ENCODE results near the gene MALT1. TPM values are rescaled to one million over a fixed set of nuclear protein-coding genes. Genes with fewer than 3 reads are reported as not detected.
"Not testable (repeated sequence)": the region's sequence is repeated elsewhere in the genome, so short reads cannot be mapped to it uniquely, and the experiment has no call there.

MALT1 gene
- total and polyA plus RNA-seq, 8 donors: 3.2 to 12.9 (median 7.1) TPM

DNA sequence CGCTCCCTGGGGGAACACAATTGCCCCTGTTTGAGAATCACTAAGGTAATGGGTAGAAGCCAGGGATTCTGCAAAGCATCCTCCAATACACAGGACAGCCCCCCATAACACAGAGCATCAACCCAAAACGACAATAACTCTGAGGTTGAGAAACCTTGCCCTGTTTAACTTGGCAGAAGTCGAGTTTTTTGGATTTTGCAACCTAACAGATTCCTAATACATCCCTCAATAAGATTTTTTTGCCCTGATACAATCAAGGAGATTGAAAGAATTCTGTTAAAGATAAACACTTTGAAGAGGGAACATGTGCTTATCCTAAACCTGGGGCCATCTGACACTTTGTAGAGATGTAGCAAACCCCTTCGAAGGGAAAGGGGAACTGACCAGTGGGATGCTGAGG, 100.9 kb downstream of the MALT1 start:
- Histone ChIP-seq H3K4me1 (peaks cover 0 to 2% (median 0%) of the 10 kb centered on the region in 3 donors), H3K4me3 (no peak overlapping the region), H3K27me3 (no peaks in the 10 kb centered on the region), H3K36me3 (no peaks in the 10 kb centered on the region), H3K27ac (no peak overlapping the region), H3K9me3 (no peaks in the 10 kb centered on the region)
- intact Hi-C loops (cut with DNase I): no loop called here
- WGBS, 2 donors: 46 to 49% methylated on average over 4 of the region's 4 CpGs
- DNase-seq (no peak), FAIRE-seq (no peak), ATAC-seq (no peak)
- TF ChIP-seq, protein P1, sequence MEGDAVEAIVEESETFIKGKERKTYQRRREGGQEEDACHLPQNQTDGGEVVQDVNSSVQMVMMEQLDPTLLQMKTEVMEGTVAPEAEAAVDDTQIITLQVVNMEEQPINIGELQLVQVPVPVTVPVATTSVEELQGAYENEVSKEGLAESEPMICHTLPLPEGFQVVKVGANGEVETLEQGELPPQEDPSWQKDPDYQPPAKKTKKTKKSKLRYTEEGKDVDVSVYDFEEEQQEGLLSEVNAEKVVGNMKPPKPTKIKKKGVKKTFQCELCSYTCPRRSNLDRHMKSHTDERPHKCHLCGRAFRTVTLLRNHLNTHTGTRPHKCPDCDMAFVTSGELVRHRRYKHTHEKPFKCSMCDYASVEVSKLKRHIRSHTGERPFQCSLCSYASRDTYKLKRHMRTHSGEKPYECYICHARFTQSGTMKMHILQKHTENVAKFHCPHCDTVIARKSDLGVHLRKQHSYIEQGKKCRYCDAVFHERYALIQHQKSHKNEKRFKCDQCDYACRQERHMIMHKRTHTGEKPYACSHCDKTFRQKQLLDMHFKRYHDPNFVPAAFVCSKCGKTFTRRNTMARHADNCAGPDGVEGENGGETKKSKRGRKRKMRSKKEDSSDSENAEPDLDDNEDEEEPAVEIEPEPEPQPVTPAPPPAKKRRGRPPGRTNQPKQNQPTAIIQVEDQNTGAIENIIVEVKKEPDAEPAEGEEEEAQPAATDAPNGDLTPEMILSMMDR (IDR thresholded peaks at IDR 0.05): no peak

DNA sequence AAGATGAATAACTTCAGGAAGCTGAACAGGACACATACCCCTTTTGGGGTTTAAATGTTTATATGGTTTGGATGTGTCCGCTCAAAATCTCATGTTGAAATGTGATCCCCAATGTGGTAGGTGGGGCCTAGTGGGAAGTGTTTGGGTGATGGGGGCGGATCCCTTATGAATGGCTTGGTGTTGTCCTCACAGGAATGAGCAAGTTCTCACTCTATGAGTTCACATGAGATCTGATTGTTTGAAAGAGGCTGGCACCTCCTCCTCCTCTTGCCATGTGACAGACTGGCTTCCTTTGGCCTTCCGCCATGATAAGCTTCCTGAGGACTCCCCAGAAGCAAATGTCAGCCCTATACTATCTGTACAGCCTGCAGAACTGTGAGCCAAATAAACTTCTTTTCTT, 104.8 kb downstream of the MALT1 start:
- FAIRE-seq (no peak), DNase-seq (no peak), ATAC-seq (no peak)
- no peaks in the 10 kb centered on the region for H3K9me3 ChIP-seq
- no peak overlapping the region for H3K27ac ChIP-seq
- 85 to 96% methylated on average over 3 of the region's 3 CpGs for WGBS, 2 donors
- TF ChIP-seq, protein P1 (IDR thresholded peaks at IDR 0.05): no peak
- H3K4me3 ChIP-seq: no peak overlapping the region
- H3K36me3 ChIP-seq: no peaks in the 10 kb centered on the region
- no peaks in the 10 kb centered on the region for H3K27me3 ChIP-seq
- intact Hi-C loops (cut with DNase I): loop anchor here in 1 of 3 donors (5.0 kb wide), 1 partner anchor 281 kb away; no protein-coding TSS in a partner anchor
- H3K4me1 ChIP-seq: no peaks in the 10 kb centered on the region

DNA sequence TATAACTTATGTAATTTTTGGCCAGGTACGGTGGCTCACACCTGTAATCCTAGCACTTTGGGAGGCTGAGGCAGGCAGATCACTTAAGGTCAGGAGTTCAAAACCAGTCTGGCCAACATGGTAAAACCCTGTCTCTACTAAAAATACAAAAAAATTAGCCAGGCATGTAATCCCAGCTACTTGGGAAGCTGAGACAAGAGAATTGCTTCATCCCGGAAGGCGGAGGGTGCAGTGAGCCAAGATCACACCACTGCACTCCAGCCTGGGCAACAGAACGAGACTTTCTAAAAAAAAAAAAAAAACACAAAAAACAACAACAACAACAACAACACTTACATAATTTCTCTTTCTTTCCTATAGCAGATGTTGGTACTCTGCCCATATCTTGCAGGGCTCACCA, 105.3 kb downstream of the MALT1 start:
- not testable (repeated sequence) for H3K4me1 ChIP-seq, ATAC-seq, H3K36me3 ChIP-seq, H3K27ac ChIP-seq, H3K27me3 ChIP-seq, H3K9me3 ChIP-seq, DNase-seq, H3K4me3 ChIP-seq, FAIRE-seq
- intact Hi-C loops (cut with DNase I): loop anchor here in 1 of 3 donors (5.0 kb wide), 1 partner anchor 281 kb away; no protein-coding TSS in a partner anchor
- 74 to 77% methylated on average over 4 of the region's 4 CpGs for WGBS, 2 donors

DNA sequence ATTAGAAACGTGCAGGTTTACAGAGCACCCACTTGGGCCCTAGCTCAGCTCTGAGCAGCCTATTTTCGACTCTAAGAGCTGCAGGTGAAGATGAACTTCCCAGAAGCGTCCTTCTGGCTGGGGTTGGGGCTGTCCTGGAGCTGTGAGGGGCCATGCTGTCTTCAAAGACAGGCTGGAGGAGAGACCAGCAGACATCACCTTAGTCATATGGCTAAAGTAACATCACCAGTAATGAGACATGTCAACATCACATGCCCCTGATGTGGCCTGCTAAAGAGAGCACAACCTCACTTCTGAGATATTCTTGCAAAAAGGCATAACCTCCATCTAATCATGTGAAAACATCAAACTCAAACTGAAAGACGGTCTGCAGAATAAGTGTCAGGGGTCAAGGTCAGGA, 106.2 kb downstream of the MALT1 start:
- no peaks in the 10 kb centered on the region for H3K27me3 ChIP-seq
- ATAC-seq (no peak), DNase-seq (no peak), FAIRE-seq (no peak)
- H3K4me3 ChIP-seq: no peak overlapping the region
- H3K36me3 ChIP-seq: no peaks in the 10 kb centered on the region
- intact Hi-C loops (cut with DNase I): loop anchor here in 1 of 3 donors (5.0 kb wide), 1 partner anchor 280 kb away; no protein-coding TSS in a partner anchor
- H3K9me3 ChIP-seq: no peaks in the 10 kb centered on the region
- no peak overlapping the region for H3K27ac ChIP-seq
- H3K4me1 ChIP-seq: no peaks in the 10 kb centered on the region
- WGBS, 2 donors: 46 to 52% methylated on average over 4 of the region's 4 CpGs
- TF ChIP-seq, protein P1 (IDR thresholded peaks at IDR 0.05): no peak

DNA sequence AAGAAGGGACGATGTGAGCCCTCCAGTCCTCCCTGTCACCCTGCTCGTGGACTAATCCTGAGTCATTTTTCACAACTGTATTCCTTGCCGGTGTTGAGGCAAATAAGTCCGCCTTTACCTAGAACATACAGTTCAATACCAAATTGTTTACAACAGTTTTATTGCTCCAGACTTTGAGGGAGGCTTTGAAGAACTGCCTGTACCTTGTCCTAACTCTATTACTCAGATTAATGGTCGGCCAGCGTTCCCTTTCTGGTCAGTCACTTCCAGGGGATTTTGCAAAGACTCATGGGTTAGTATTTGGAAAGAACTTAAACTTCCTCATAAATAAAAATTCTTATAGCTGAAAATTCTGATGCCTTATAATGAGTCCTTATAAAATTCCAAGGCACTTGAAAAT, 108.3 kb downstream of the MALT1 start:
- TF ChIP-seq, protein P1 (IDR thresholded peaks at IDR 0.05): no peak
- no peak for ATAC-seq
- DNase-seq: no peak
- peaks cover 0 to under 1% (median 0%) of the 10 kb centered on the region in 3 donors for H3K4me1 ChIP-seq
- intact Hi-C loops (cut with DNase I): loop anchor here in 1 of 3 donors (5.0 kb wide), 1 partner anchor 278 kb away; no protein-coding TSS in a partner anchor
- no peak overlapping the region for H3K27ac ChIP-seq
- no peaks in the 10 kb centered on the region for H3K9me3 ChIP-seq
- H3K4me3 ChIP-seq: no peak overlapping the region
- H3K36me3 ChIP-seq: no peaks in the 10 kb centered on the region
- no peak for FAIRE-seq
- WGBS, 2 donors: 36 to 45% methylated on average over 6 of the region's 6 CpGs
- H3K27me3 ChIP-seq: no peaks in the 10 kb centered on the region
